Measurements from ENCODE around the gene TRAP1.

- TF ChIP-seq ZNF274 (IDR thresholded peaks at IDR 0.05; ENCODE audit: low read depth, low read length): no peak
- no peak for TF ChIP-seq YY1 (IDR thresholded peaks at IDR 0.05; ENCODE audit: insufficient read depth, insufficient read length)
Measured at GRCh38 chr16:3730161-3731125, 13.1 kb upstream of the TRAP1 start.
